LoVo (cell line): ENCODE measurements around the gene TSPAN13.

ENCODE experiments used
- DNase-seq: peaks from one replicate; pipeline ENCODE4 v3.0.0-alpha.2; 2016; ENCODE audit warnings: low spot score

TSPAN13 gene

GRCh38 chr7:16776053-16776452 lies 22.5 kb downstream of the TSPAN13 start:
- no peak for DNase-seq

GRCh38 chr7:16778476-16778875 lies 24.9 kb downstream of the TSPAN13 start:
- no peak for DNase-seq

GRCh38 chr7:16779051-16779450 lies 25.5 kb downstream of the TSPAN13 start:
- no peak for DNase-seq

GRCh38 chr7:16780596-16780995 lies 27.0 kb downstream of the TSPAN13 start:
- DNase-seq: no peak

- no peak for DNase-seq
These were observed 31.8 kb downstream of the TSPAN13 start for GRCh38 chr7:16785321-16785720.

GRCh38 chr7:16785846-16786245 lies 32.3 kb downstream of the TSPAN13 start:
- DNase-seq: no peak

GRCh38 chr7:16786257-16786656 lies 32.7 kb downstream of the TSPAN13 start:
- no peak for DNase-seq

GRCh38 chr7:16787127-16787526 lies 33.6 kb downstream of the TSPAN13 start:
- no peak for DNase-seq

- no peak for DNase-seq
These were observed 37.5 kb downstream of the TSPAN13 start for GRCh38 chr7:16791071-16791470.

- no peak for DNase-seq
These were observed 38.5 kb downstream of the TSPAN13 start for GRCh38 chr7:16791905-16792698.

- no peak for DNase-seq
These were observed 41.4 kb downstream of the TSPAN13 start for GRCh38 chr7:16794986-16795385.

- no peak for DNase-seq
These were observed 42.1 kb downstream of the TSPAN13 start for GRCh38 chr7:16795624-16796023.

- DNase-seq: peak; percentile 84
These were observed 47.6 kb downstream of the TSPAN13 start for GRCh38 chr7:16801111-16801542.

- DNase-seq: no peak
These were observed 48.0 kb downstream of the TSPAN13 start for GRCh38 chr7:16801579-16801978.

GRCh38 chr7:16803125-16803524 lies 49.6 kb downstream of the TSPAN13 start:
- DNase-seq: no peak

GRCh38 chr7:16803881-16804673 lies 50.5 kb downstream of the TSPAN13 start:
- DNase-seq: peak; percentile 73

- peak; percentile 94 for DNase-seq
These were observed 51.3 kb downstream of the TSPAN13 start, which contains the start of gene AGR2 for GRCh38 chr7:16804674-16805439. AGR2 (minus strand) TSS chr7:16804999; CDS start chr7:16801796, 3,203 bp downstream.

- peak; percentile 46 for DNase-seq
These were observed 51.9 kb downstream of the TSPAN13 start for GRCh38 chr7:16805441-16805840.

GRCh38 chr7:16810112-16810511 lies 56.6 kb downstream of the TSPAN13 start:
- no peak for DNase-seq

- DNase-seq: peak; percentile 58
These were observed 57.0 kb downstream of the TSPAN13 start for GRCh38 chr7:16810573-16810972.

- peak; percentile 69 for DNase-seq
These were observed 58.0 kb downstream of the TSPAN13 start for GRCh38 chr7:16811551-16811950.

GRCh38 chr7:16812542-16813231 lies 59.1 kb downstream of the TSPAN13 start:
- no peak for DNase-seq
